Neutrophil (primary cell): ENCODE results near the gene RBMS1.

Experiments used
- H3K27ac ChIP-seq: fragments of 200-600 bp; sonication (generic); 2 replicates; pipeline ENCODE4 v1.5.1; 2016; ENCODE audit warnings: mild to moderate bottlenecking, moderate library complexity
- H3K27me3 ChIP-seq: fragments of 200-600 bp; sonication (generic); 2 replicates; pipeline ENCODE4 v1.6.0; 2016; ENCODE audit warnings: mild to moderate bottlenecking
- H3K36me3 ChIP-seq: fragments of 200-600 bp; sonication (generic); 2 replicates; pipeline ENCODE4 v1.5.1; 2017
- H3K4me1 ChIP-seq, 2 experiments: fragments of 200-600 bp in 1 of 2; sonication (generic) in 1 of 2; 1 replicate in 1 of 2; 2 replicates in 1 of 2; pipeline versions ENCODE4 v1.5.1 to v1.6.1; 2013 to 2016; ENCODE audit warnings: low read depth in 1 of 2, low read length in 1 of 2, mild to moderate bottlenecking in 1 of 2, moderate library complexity in 1 of 2; ENCODE audit not compliant: control insufficient read depth in 1 of 2, insufficient read depth in 1 of 2
- H3K4me3 ChIP-seq, 2 experiments: fragments of 200-600 bp in 1 of 2; sonication (generic) in 1 of 2; 1 replicate in 1 of 2; 2 replicates in 1 of 2; pipeline ENCODE4 v1.5.1; 2013 to 2016; ENCODE audit warnings: low read depth in 1 of 2, low read length in 1 of 2, mild to moderate bottlenecking in 1 of 2, moderate library complexity in 1 of 2
- H3K9me3 ChIP-seq: fragments of 200-600 bp; sonication (generic); 2 replicates; pipeline ENCODE4 v1.5.1; 2016
- CTCF ChIP-seq: fragments of 200-600 bp; sonication (generic); IDR thresholded peaks from 2 replicates; pipeline ENCODE4 v1.5.1; 2016; ENCODE audit warnings: antibody characterized with exemption

Gene RBMS1

GRCh38 chr2:160363961-160364360 is 129.6 kb downstream of the RBMS1 start:
- Histone ChIP-seq H3K9me3 (no peaks in the 10 kb centered on the region), H3K27me3 (no peaks in the 10 kb centered on the region), H3K27ac (peak overlapping the region; percentile 41), H3K4me1 (peaks cover 34 to 37% of the 10 kb centered on the region in 2 experiments), H3K36me3 (peaks cover 23% of the 10 kb centered on the region), H3K4me3 (no peak overlapping the region)
- TF ChIP-seq CTCF = no peak

- Histone ChIP-seq H3K27ac (peak overlapping the region; percentile 41), H3K9me3 (no peaks in the 10 kb centered on the region), H3K27me3 (no peaks in the 10 kb centered on the region), H3K4me3 (no peak overlapping the region), H3K36me3 (peaks cover 23% of the 10 kb centered on the region), H3K4me1 (peaks cover 28 to 29% of the 10 kb centered on the region in 2 experiments)
- TF ChIP-seq CTCF = no peak
Observed at GRCh38 chr2:160363055-160363454, 130.6 kb downstream of the RBMS1 start.

- Histone ChIP-seq H3K27ac (peak overlapping the region; percentile 41), H3K9me3 (no peaks in the 10 kb centered on the region), H3K4me1 (peaks cover 26 to 29% of the 10 kb centered on the region in 2 experiments), H3K36me3 (peaks cover 23% of the 10 kb centered on the region), H3K27me3 (no peaks in the 10 kb centered on the region), H3K4me3 (no peak overlapping the region)
- TF ChIP-seq CTCF = no peak
Observed at GRCh38 chr2:160362541-160362940, 131.1 kb downstream of the RBMS1 start.

GRCh38 chr2:160362018-160362417 is 131.6 kb downstream of the RBMS1 start:
- Histone ChIP-seq H3K27me3 (no peaks in the 10 kb centered on the region), H3K4me1 (peaks cover 23 to 29% of the 10 kb centered on the region in 2 experiments), H3K36me3 (peaks cover 21% of the 10 kb centered on the region), H3K4me3 (no peak overlapping the region), H3K9me3 (no peaks in the 10 kb centered on the region), H3K27ac (no peak overlapping the region)
- TF ChIP-seq CTCF = no peak

GRCh38 chr2:160360089-160360757 is 133.4 kb downstream of the RBMS1 start:
- peak overlapping the region; percentile 16 for H3K27ac ChIP-seq
- peaks cover 18 to 27% of the 10 kb centered on the region in 2 experiments for H3K4me1 ChIP-seq
- no peaks in the 10 kb centered on the region for H3K27me3 ChIP-seq

More at GRCh38 chr2:160360089-160360757, 133.4 kb downstream of the RBMS1 start:
- Histone ChIP-seq H3K36me3 (peaks cover 3% of the 10 kb centered on the region), H3K9me3 (no peaks in the 10 kb centered on the region), H3K4me3 (no peak overlapping the region)
- TF ChIP-seq CTCF = no peak
